HepG2 (cell line): ENCODE data around the gene NFKB2. TPM values are rescaled to one million over a fixed set of nuclear protein-coding genes. Genes with fewer than 3 reads are reported as not detected.
A peak's percentile ranks its signal among the peaks of the same experiment; 100 is the strongest.

Experiments used
- ATF7-NPFF ChIP-seq: sonication (generic); formaldehyde crosslinking; IDR thresholded peaks from 2 replicates; pipeline ENCODE4 v1.8.1; 2023; ENCODE audit warnings: mild to moderate bottlenecking, low read depth, missing genetic modification reagents, moderate library complexity
- BHLHE40 ChIP-seq: IDR thresholded peaks from 2 replicates; pipeline ENCODE4 v1.6.1; 2011; ENCODE audit warnings: low read length, improper control_type of control experiment
- BRCA1 ChIP-seq: sonication (generic); formaldehyde crosslinking; IDR thresholded peaks from 2 replicates; pipeline ENCODE4 v1.4.0; 2020; ENCODE audit warnings: missing genetic modification reagents
- CC2D1A ChIP-seq: sonication (generic); formaldehyde crosslinking; IDR thresholded peaks from 2 replicates; pipeline ENCODE4 v1.8.1; 2023; ENCODE audit warnings: mild to moderate bottlenecking, missing genetic modification reagents
- DPF2 ChIP-seq: sonication (generic); formaldehyde crosslinking; IDR thresholded peaks from 2 replicates; pipeline ENCODE4 v1.4.0; 2020; ENCODE audit warnings: mild to moderate bottlenecking, low read depth, missing genetic modification reagents, borderline replicate concordance
- GABPA ChIP-seq, 2 experiments: IDR thresholded peaks; 2 replicates each; pipeline ENCODE4 v1.6.1; 2011 to 2016; ENCODE audit warnings: low read depth in 2 of 2, low read length in 1 of 2, missing biosample characterization in 1 of 2, missing genetic modification characterization in 1 of 2
- PHF20 ChIP-seq: sonication (generic); formaldehyde crosslinking; IDR thresholded peaks from 2 replicates; pipeline ENCODE4 v1.5.0; 2020; ENCODE audit warnings: mild to moderate bottlenecking, missing genetic modification reagents
- PRPF4 ChIP-seq: fragments of 200-400 bp; formaldehyde crosslinking; IDR thresholded peaks from 2 replicates; pipeline ENCODE4 v1.6.1; 2016; ENCODE audit warnings: low read length, low read depth; ENCODE audit not compliant: poor library complexity, severe bottlenecking
- REPIN1 ChIP-seq: sonication (generic); formaldehyde crosslinking; IDR thresholded peaks from 2 replicates; pipeline ENCODE4 v1.8.0; 2022; ENCODE audit warnings: missing genetic modification reagents, low read depth, mild to moderate bottlenecking, borderline replicate concordance
- REXO4 ChIP-seq: sonication (generic); formaldehyde crosslinking; IDR thresholded peaks from 2 replicates; pipeline ENCODE4 v1.8.0; 2022; ENCODE audit warnings: missing genetic modification reagents, mild to moderate bottlenecking, borderline replicate concordance
- SAFB2 ChIP-seq: sonication (generic); formaldehyde crosslinking; IDR thresholded peaks from 2 replicates; pipeline ENCODE4 v1.5.1; 2020; ENCODE audit warnings: missing genetic modification reagents, low read depth, mild to moderate bottlenecking, borderline replicate concordance
- ZNF143 ChIP-seq: sonication (generic); formaldehyde crosslinking; IDR thresholded peaks from 2 replicates; pipeline ENCODE4 v1.4.0; 2020; ENCODE audit warnings: missing genetic modification reagents
- ZNF296 ChIP-seq: sonication (generic); formaldehyde crosslinking; conservative IDR thresholded peaks from 2 replicates; pipeline ENCODE4 v1.5.0; 2020; ENCODE audit warnings: mild to moderate bottlenecking, missing genetic modification reagents
- ZNF607 ChIP-seq: sonication (generic); formaldehyde crosslinking; IDR thresholded peaks from 2 replicates; pipeline ENCODE4 v1.5.1; 2020; ENCODE audit warnings: missing genetic modification reagents, mild to moderate bottlenecking, borderline replicate concordance
- ZNF629 ChIP-seq: sonication (generic); formaldehyde crosslinking; conservative IDR thresholded peaks from 2 replicates; pipeline ENCODE4 v1.5.0; 2020; ENCODE audit warnings: missing genetic modification reagents
- ZNF775 ChIP-seq: sonication (generic); formaldehyde crosslinking; IDR thresholded peaks from 2 replicates; pipeline ENCODE4 v1.4.0; 2020; ENCODE audit warnings: missing genetic modification reagents, mild to moderate bottlenecking, moderate library complexity, borderline replicate concordance
- ZUFSP ChIP-seq: sonication (generic); formaldehyde crosslinking; IDR thresholded peaks from 2 replicates; pipeline ENCODE4 v1.9.0; 2021; ENCODE audit warnings: missing genetic modification reagents, mild to moderate bottlenecking, borderline replicate concordance
- polyA plus RNA-seq, 8 experiments: library from polyadenylated mRNA; depleted of rRNA in 3 of 8; stranded (reverse) in 7 of 8; unstranded in 1 of 8; fragments of >200 nt; fragmentation: Illumina TruSeq in 4 of 8; extraction: Trizol in 4 of 8; gene quantifications; 2 replicates each; pipeline versions ENCODE4 v1.2.1 to v1.2.3, GENCODE V29; 2011 to 2016; ENCODE audit warnings: low read depth in 4 of 8, missing spikeins in 1 of 8, mixed read lengths in 1 of 8; ENCODE audit not compliant: insufficient read depth in 1 of 8
- total RNA-seq, 5 experiments: library from RNA; depleted of rRNA; stranded (reverse); fragments of >200 nt; fragmentation: Illumina TruSeq; extraction: Trizol; gene quantifications; 2 replicates each; pipeline ENCODE4 v1.2.3, GENCODE V29; 2016; ENCODE audit warnings: low read depth in 1 of 5
- TF ChIP-seq, protein P1 (sequence below): sonication (generic); formaldehyde crosslinking; conservative IDR thresholded peaks from 2 replicates; pipeline ENCODE4 v1.4.0; 2020; ENCODE audit warnings: missing genetic modification reagents
- TF ChIP-seq, protein P2 (sequence below), 2 experiments: sonication (generic) in 1 of 2; formaldehyde crosslinking in 1 of 2; IDR thresholded peaks; 2 replicates each; pipeline versions ENCODE4 v1.4.0 to v1.6.1; 2016 to 2020; ENCODE audit warnings: borderline replicate concordance in 1 of 2, low read depth in 1 of 2, mild to moderate bottlenecking in 1 of 2, missing genetic modification reagents in 1 of 2

The NFKB2 gene
- total and polyA plus RNA-seq, 2 of the 13 experiments (the other 11 are each of a cell fraction or from before 2014, with no cell fraction given) = 7.7 to 12.5 TPM

DNA sequence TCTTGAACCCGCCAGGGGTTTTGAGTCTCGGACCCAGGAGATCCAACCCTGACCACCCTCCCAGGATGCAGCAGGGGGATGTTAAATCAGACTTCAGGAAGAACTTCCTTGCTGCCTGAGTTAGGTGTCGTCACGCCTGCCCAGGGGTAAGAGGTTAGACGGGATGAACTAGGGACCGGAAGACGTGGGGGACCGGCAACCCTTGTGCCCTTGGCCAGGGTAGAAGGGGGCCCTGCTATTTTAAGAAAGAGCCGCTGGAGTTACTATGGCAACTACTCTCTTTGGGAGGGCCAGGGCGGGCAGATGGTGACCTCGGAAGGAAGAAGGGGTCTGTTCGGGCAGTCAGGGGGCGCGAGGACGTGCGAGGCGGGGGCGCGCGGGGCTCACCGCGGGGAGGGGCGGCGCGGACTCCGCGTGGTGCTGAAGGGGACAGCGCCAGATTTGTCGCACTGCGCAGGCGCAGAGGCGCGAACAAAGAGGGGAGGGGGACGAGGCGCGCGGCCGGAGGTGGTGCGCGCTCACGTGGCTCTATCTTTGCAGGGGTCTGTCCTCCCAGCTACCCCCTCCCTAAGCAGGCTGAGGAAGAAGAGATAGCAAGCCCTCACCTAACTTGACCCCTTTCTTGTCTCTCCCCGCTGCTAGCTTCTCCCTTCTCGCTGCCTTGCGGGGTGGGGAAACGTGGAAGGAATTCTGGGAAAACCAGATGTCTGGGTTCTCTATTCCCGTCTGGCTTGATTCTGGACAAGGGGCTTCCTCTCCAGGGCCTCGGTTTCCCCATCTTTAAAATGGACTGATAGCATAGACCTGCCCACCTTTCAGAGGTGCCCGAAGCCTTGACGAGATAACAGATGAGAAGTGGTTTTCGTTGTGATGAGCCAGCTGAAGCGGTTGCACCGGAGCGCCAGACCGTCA, 24.0 kb downstream of the NFKB2 start (continued):
- TF ChIP-seq, protein P1, sequence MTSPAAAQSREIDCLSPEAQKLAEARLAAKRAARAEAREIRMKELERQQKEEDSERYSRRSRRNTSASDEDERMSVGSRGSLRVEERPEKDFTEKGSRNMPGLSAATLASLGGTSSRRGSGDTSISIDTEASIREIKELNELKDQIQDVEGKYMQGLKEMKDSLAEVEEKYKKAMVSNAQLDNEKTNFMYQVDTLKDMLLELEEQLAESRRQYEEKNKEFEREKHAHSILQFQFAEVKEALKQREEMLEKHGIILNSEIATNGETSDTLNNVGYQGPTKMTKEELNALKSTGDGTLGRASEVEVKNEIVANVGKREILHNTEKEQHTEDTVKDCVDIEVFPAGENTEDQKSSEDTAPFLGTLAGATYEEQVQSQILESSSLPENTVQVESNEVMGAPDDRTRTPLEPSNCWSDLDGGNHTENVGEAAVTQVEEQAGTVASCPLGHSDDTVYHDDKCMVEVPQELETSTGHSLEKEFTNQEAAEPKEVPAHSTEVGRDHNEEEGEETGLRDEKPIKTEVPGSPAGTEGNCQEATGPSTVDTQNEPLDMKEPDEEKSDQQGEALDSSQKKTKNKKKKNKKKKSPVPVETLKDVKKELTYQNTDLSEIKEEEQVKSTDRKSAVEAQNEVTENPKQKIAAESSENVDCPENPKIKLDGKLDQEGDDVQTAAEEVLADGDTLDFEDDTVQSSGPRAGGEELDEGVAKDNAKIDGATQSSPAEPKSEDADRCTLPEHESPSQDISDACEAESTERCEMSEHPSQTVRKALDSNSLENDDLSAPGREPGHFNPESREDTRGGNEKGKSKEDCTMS (CRISPR knock-in tag) = no peak
- TF ChIP-seq ZNF629 (peak; percentile 83), ZNF607 (CRISPR knock-in tag) (no peak), REPIN1 (CRISPR knock-in tag) (peak; percentile 48; the same call in 1 of the 2 replicates), BHLHE40 (no peak), DPF2 (CRISPR knock-in tag) (no peak), ZNF143 (CRISPR knock-in tag) (peak; percentile 76), ZNF296 (CRISPR knock-in tag) (0 out of 2 replicates have a peak, but pooled peaks have one; percentile 12), PHF20 (CRISPR knock-in tag) (0 out of 2 replicates have a peak, but pooled peaks have one; percentile 26), SAFB2 (CRISPR knock-in tag) (peak; percentile 47; the same call in 1 of the 2 replicates), ZNF775 (no peak), CC2D1A (CRISPR knock-in tag) (0 out of 2 replicates have a peak, but pooled peaks have one; percentile 80), REXO4 (no peak), GABPA (IDR thresholded peaks at IDR 0.05; ENCODE audit: low read depth, low read length) (no peak), GABPA (CRISPR knock-in tag; IDR thresholded peaks at IDR 0.05; ENCODE audit: low read depth) (peak; percentile 41), ATF7-NPFF (CRISPR knock-in tag) (peak; percentile 67; the same call in 1 of the 2 replicates), ZUFSP (CRISPR knock-in tag) (no peak), BRCA1 (peak; percentile 68; the same call in 1 of the 2 replicates), PRPF4 (no peak)
- TF ChIP-seq, protein P2, sequence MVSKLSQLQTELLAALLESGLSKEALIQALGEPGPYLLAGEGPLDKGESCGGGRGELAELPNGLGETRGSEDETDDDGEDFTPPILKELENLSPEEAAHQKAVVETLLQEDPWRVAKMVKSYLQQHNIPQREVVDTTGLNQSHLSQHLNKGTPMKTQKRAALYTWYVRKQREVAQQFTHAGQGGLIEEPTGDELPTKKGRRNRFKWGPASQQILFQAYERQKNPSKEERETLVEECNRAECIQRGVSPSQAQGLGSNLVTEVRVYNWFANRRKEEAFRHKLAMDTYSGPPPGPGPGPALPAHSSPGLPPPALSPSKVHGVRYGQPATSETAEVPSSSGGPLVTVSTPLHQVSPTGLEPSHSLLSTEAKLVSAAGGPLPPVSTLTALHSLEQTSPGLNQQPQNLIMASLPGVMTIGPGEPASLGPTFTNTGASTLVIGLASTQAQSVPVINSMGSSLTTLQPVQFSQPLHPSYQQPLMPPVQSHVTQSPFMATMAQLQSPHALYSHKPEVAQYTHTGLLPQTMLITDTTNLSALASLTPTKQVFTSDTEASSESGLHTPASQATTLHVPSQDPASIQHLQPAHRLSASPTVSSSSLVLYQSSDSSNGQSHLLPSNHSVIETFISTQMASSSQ (IDR thresholded peaks at IDR 0.05; ENCODE audit: low read depth) = no peak
- TF ChIP-seq, protein P2 (CRISPR knock-in tag; IDR thresholded peaks at IDR 0.05; ENCODE audit: borderline replicate concordance) = 0 out of 2 replicates have a peak, but pooled peaks have one; percentile 41
